Activated T-helper 1 cell treated with anti-CD3 and anti-CD28 coated beads, Interleukin-12 subunit alpha, Interleukin-12 subunit beta, Interleukin-2, Interleukin-4 antibody, amounts not matched to agents 30 ng/mL and 10 ng/mL and 1 ng/mL, durations not matched to agents 14 hours and 24 hours and 36 hours (primary cell): ENCODE results near the gene GBP5. TPM values are rescaled to one million over a fixed set of nuclear protein-coding genes. Genes with fewer than 3 reads are reported as not detected.
"Not testable (repeated sequence)": the region's sequence is repeated elsewhere in the genome, so short reads cannot be mapped to it uniquely, and the experiment has no call there.

Experiments used
- DNase-seq: peaks from one replicate; pipeline ENCODE4 v3.0.0; 2021; ENCODE audit warnings: low spot score
- H3K27ac Mint-ChIP-seq: one replicate; pipeline ENCODE4 v1.8.0; 2021; ENCODE audit warnings: mild to moderate bottlenecking, mixed read lengths
- H3K27me3 Mint-ChIP-seq: one replicate; pipeline ENCODE4 v1.8.0; 2022; ENCODE audit warnings: mild to moderate bottlenecking, moderate library complexity, mixed read lengths; ENCODE audit not compliant: insufficient read depth
- H3K36me3 Mint-ChIP-seq: one replicate; pipeline ENCODE4 v1.8.0; 2021; ENCODE audit warnings: low read depth, mixed read lengths
- H3K4me1 Mint-ChIP-seq: one replicate; pipeline ENCODE4 v1.8.0; 2021; ENCODE audit warnings: low read depth, mixed read lengths
- H3K4me3 Mint-ChIP-seq: one replicate; pipeline ENCODE4 v1.8.0; 2021; ENCODE audit warnings: mild to moderate bottlenecking, moderate library complexity, mixed read lengths
- H3K9me3 Mint-ChIP-seq: one replicate; pipeline ENCODE4 v1.8.0; 2021; ENCODE audit warnings: mixed read lengths
- intact Hi-C: fragments of 100-400 bp; cut with micrococcal nuclease; formaldehyde crosslinking; loops from one replicate; pipeline ENCODE4 v1.15.1; 2024
- total RNA-seq: library from RNA; stranded (reverse); gene quantifications from 2 replicates; pipeline ENCODE4 v1.2.3, GENCODE V29; 2022

GBP5 gene
- total RNA-seq, 1 donor from 2014 or later = 154 TPM

DNA sequence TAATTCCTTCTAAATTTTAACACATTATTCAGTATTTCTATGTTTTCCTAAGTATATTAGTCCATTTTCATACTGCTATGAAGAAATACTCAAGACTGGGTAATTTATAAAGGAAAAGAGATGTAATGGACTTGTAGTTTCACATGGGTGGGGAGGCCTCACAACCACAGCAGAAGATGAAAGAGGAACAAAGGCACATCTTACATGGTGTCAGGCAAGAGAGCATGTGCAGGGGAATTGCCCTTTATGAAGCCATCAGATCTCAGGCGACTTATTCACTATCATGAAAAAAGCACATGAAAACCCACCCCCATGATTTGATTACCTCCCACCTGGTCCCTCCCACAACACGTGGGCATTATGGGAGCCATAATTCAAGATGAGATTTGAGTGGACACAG lies 15.6 kb downstream of the GBP5 start:
- intact Hi-C loops = loop anchor here (5.0 kb wide), 1 partner anchor 195 kb away; no protein-coding TSS in a partner anchor
- Mint-ChIP-seq H3K4me3 (no peak overlapping the region), H3K27ac (peak overlapping the region; percentile 54), H3K9me3 (peaks cover 10% of the 10 kb centered on the region), H3K36me3 (peaks cover 72% of the 10 kb centered on the region), H3K27me3 (no peaks in the 10 kb centered on the region), H3K4me1 (peaks cover 78% of the 10 kb centered on the region)
- no peak for DNase-seq

DNA sequence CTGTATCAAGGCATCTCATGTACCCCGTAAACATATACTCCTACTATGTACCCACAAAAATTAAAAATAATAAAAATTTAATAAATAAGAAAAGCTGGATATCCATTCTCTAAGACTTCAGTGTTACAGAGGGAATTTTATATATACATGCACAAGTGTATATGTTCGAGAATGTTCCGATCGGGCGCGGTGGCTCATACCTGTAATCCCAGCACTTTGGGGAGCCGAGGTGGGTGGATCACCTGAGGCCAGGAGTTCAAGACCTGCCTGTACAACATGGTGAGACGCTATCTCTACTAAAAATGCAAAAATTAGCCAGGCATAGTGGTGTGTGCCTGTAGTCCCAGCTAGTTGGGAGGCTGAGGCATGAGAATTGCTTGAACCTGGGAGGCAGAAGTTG lies 17.1 kb downstream of the GBP5 start:
- Mint-ChIP-seq H3K36me3 (peaks cover 73% of the 10 kb centered on the region), H3K9me3 (peaks cover 20% of the 10 kb centered on the region), H3K27ac (peak overlapping the region; percentile 50), H3K4me1 (peaks cover 78% of the 10 kb centered on the region)
- not testable (repeated sequence) for H3K27me3 Mint-ChIP-seq, DNase-seq, H3K4me3 Mint-ChIP-seq
- intact Hi-C loops = loop anchor here (5.0 kb wide), 1 partner anchor 197 kb away; no protein-coding TSS in a partner anchor

DNA sequence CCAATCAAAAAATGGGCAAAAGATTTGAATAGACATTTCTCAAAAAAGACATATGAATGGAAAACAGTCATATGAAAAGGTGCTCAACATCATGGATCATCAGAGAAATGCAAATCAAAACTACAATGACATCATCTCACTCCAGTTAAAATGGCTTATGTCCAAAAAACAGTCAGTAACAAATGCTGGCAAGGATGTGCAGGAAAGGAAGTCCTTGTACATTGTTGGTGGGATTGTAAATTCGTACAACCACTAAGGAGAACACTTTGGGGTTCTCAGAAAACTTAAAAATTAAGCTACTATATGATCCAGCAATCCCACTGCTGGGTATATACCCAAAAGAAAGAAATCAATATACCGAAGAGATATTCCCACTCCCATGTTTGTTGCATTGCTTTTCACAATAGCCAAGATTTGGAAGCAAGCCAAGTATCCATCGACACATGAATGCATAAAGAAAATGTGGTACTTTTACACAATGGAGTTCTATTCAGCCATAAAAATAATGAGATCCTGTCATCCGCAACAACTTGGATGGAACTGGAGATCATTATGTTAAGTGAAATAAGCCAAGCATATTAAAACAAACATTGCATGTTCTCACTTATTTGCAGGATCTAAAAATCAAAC lies 17.9 kb downstream of the GBP5 start:
- no peak overlapping the region for H3K4me3 Mint-ChIP-seq
- peaks cover 20% of the 10 kb centered on the region for H3K9me3 Mint-ChIP-seq
- no peaks in the 10 kb centered on the region for H3K27me3 Mint-ChIP-seq
- intact Hi-C loops = loop anchor here (5.0 kb wide), 1 partner anchor 198 kb away; no protein-coding TSS in a partner anchor
- H3K27ac Mint-ChIP-seq = no peak overlapping the region
- H3K36me3 Mint-ChIP-seq = peaks cover 75% of the 10 kb centered on the region
- DNase-seq = no peak
- H3K4me1 Mint-ChIP-seq = peaks cover 78% of the 10 kb centered on the region

DNA sequence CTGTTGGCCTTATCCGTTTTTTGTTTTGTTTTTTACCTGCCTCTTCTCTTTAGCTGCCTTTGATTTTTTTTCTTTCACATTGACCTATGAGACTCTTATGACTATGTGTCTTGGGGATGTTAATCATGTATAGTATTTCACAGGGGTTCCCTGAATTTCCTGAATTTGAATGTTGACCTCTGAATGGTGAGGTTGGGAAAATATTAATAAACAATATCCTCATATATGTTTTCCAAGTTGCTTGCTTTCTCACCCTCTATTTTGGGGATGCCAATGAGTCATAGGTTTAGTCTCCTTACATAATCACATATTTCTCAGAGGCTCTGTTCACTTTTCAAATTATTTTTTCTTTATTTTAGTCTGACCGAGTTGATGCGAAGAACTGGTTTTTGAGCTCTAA lies 29.6 kb downstream of the GBP5 start:
- H3K27me3 Mint-ChIP-seq = no peaks in the 10 kb centered on the region
- no peak overlapping the region for H3K4me3 Mint-ChIP-seq
- peaks cover 74% of the 10 kb centered on the region for H3K9me3 Mint-ChIP-seq
- no peak for DNase-seq
- intact Hi-C loops = no loop called here
- H3K27ac Mint-ChIP-seq = no peak overlapping the region
- H3K4me1 Mint-ChIP-seq = peaks cover 24% of the 10 kb centered on the region
- peaks cover 76% of the 10 kb centered on the region for H3K36me3 Mint-ChIP-seq

Other genes with a start within 250 kb of the GBP5 start
- gene GBP3, start 250.0 kb downstream of the GBP5 start, total RNA-seq = 12.0 and 14.5 TPM in 2 replicates
- gene GBP1, start 207.7 kb downstream of the GBP5 start, total RNA-seq = 39.1 and 39.5 TPM in 2 replicates
- 225 and 229 TPM in 2 replicates for gene GBP2, start 146.7 kb downstream of the GBP5 start, total RNA-seq
- gene GBP7, start 96.9 kb downstream of the GBP5 start, total RNA-seq = not detected in 2 replicates
- gene GBP4, start 73.9 kb downstream of the GBP5 start, total RNA-seq = 36.8 and 37.5 TPM in 2 replicates
- 0.59 and 0.65 TPM in 2 replicates for gene GBP6, start 91.2 kb upstream of the GBP5 start, total RNA-seq